ENCODE data around the gene ZSWIM9.

The ZSWIM9 gene

DNA sequence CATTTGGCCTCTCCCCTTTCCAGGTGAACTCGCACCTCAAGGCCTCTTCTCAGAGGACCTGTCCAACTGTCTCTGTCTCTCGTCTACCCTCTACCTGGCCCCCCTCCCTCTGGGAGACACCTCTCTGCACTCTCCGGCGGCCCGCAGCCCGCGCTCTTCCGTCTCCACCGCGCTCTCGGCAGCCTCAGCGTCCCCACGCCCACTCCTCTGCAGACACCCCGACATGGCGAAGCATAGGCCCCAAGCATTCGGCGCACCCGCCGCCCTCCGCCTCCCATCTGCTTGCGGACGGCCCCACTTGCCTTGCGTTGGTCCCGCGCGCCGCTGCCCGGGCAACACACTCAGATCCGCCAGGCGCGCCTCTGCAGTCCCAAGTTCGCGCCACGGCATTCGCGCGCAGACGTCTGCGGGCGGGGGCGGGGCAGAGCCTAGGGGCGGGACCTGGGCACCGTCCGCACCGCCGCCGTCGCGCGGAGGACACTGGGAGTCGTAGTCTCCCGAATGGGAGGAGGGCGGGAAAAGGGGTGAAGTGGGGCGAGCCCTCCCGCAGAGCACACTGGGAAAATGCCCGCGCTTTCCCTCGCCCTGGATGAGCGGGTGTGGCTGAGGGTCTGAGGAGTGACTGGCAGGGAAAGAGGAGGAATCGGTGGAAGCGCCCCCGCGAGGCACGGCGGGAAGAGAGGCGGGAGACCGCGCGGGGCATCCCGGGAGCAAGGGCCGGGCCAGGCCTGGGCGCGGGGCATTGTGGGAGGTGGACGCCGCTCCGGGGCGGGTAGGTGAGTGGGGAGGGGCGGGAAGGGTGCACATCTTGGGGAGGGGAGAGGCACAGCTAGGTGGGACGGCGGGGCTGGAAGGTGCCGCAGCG is at the start of gene ZSWIM9, which contains the start of gene LIG1:
Gene ZSWIM9 (plus strand): TSS at position 742 of the 865 bp plus-strand sequence. CDS start 1,123 bp downstream, outside the sequence.
Gene LIG1 (minus strand): TSS at position 406 of the 865 bp plus-strand sequence. CDS start 4,778 bp downstream, outside the sequence.
- Mint-ChIP-seq H3K4me3 (peak within 1 kb of the TSS; percentile 91), H3K27me3 (no peaks in the 10 kb centered on the region), H3K36me3 (ENCODE audit: low read depth) (peaks cover 35% of the 10 kb centered on the region), H3K27ac (peak within 1 kb of the TSS; percentile 97), H3K9me3 (no peaks in the 10 kb centered on the region), H3K4me1 (ENCODE audit: low read depth) (peaks cover 21% of the 10 kb centered on the region)

DNA sequence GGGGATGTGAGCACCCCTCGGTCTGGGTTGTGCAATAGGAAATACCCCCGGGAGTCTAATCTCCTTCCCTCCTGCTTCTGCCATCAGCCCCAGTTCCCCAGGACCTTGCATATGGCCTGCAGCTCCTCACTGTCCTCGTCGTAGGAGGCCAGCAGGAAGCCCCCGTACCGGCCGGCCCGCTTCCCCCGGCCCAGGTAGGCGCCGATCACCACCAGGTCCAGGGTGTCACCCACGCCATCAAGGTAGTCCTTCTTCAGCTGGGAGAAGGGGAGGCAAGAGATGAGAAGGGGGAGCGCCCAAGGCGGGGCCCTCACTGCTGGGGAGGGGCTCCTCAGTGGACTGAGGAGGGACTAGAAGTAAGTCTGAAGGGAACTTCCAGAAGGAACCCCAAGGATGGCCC is 49.4 kb upstream of the ZSWIM9 start:
- Mint-ChIP-seq H3K4me1 (ENCODE audit: low read depth) (peaks cover 29% of the 10 kb centered on the region), H3K9me3 (no peaks in the 10 kb centered on the region), H3K27ac (no peak overlapping the region), H3K27me3 (no peaks in the 10 kb centered on the region), H3K36me3 (ENCODE audit: low read depth) (peaks cover 65% of the 10 kb centered on the region), H3K4me3 (no peak overlapping the region)

DNA sequence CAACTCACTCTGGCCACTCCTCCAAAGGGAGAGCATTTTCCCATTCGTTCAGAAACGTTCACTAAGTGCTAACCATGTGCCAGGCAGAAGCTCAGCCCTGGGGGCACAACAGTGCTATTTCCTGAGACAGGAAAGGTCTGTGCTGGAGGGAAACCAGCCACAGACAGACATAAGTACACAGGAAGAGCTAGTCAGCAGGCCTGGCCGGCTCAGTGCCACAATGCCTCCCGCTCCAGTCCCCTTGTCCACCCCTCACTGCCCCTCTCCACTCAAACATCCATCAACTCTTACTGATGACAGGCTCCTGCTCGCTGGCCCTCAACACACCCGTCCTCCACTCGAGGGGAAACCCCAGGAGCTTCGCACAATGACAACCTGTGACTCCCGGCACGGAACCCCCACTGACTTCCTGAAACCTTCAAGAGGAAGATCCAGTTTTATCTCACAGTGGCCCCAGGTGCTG is 48.5 kb upstream of the ZSWIM9 start:
- Mint-ChIP-seq H3K27ac (no peak overlapping the region), H3K36me3 (ENCODE audit: low read depth) (peaks cover 69% of the 10 kb centered on the region), H3K4me3 (no peak overlapping the region)

DNA sequence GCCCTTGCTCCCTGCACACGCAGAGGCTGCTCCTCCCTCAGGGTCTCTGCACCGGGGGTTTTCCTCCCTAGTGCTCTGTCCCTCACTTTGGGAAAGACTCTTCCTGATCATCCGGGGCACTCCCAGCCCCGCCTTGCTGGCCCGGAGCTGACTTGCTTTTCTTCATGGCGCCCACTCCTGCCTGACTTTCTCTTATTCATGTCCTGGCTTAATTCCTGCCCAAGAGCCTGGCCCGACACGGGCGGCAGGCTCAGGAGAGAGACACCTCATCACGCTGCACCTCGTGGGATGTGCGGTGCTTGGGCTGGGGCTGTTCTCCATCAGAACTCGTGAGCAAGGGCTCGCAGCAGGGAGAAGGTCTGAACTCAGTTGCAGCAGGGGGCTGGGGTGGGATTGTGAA is 48.1 kb upstream of the ZSWIM9 start:
- no peak overlapping the region for H3K27ac Mint-ChIP-seq
- H3K4me3 Mint-ChIP-seq: no peak overlapping the region
- no peaks in the 10 kb centered on the region for H3K9me3 Mint-ChIP-seq
- peaks cover 29% of the 10 kb centered on the region for H3K4me1 Mint-ChIP-seq (ENCODE audit: low read depth)
- H3K27me3 Mint-ChIP-seq: no peaks in the 10 kb centered on the region
- H3K36me3 Mint-ChIP-seq (ENCODE audit: low read depth): peaks cover 71% of the 10 kb centered on the region

More for the DNA sequence above, 48.5 kb upstream of the ZSWIM9 start:
- Mint-ChIP-seq H3K9me3 (no peaks in the 10 kb centered on the region), H3K4me1 (ENCODE audit: low read depth) (peaks cover 29% of the 10 kb centered on the region), H3K27me3 (no peaks in the 10 kb centered on the region)

DNA sequence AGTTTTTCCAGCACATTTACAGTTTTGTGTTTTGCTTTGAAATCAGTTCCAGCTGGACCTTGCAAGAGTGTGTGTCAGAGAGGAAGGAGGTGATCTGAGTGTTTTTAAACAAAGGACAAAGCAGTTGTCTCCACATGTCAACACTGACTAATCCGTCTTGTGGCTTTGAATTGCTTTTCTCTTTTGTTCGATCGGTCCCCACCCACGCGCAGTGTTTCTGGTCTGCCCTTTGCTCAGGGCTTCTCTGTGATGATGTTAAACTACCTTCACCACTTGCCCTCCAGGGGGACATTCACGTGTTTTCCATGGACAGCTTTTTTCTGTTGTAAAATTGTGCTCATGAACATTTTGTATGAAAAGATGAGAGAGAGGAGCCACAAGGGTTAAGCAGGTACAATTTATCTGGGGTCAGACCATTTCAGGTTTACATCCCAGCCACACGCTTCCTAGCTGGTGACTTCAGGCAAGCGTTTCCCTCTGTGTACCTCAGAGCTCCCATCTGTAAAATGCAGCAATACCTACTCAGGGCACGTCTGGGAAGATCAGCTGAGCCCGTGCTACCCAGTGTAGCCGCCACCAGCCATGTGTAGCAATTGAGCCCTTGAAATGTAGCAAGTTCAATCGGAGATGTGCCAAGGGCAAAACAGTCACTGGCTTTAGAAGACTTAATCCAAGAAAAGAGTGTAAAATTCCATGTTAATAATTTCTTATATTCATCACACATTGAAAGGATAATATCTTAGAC is 46.4 kb upstream of the ZSWIM9 start:
- Mint-ChIP-seq H3K36me3 (ENCODE audit: low read depth) (peaks cover 75% of the 10 kb centered on the region), H3K4me1 (ENCODE audit: low read depth) (peaks cover 16% of the 10 kb centered on the region), H3K9me3 (no peaks in the 10 kb centered on the region), H3K27ac (peak overlapping the region; percentile 76), H3K27me3 (no peaks in the 10 kb centered on the region), H3K4me3 (no peak overlapping the region)

DNA sequence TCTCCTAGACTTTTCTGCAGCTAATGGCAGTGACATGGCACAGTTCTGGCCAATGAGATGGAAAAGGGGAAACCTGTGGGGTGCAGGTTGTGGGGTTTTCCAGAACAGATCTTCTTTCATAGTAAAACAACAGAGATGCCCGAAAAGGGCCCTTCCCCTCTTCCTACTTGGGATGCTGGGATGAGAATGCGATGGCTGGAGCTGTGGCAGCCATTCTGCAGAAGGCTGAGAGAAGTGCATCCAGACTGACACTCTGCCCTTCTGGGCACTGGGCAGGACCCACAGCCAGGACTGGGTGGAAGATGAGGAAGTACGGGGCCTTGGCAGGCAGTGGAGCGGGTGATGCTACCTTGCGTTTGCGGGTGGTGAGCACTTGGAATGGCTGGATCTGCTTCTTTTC is 42.9 kb upstream of the ZSWIM9 start:
- no peaks in the 10 kb centered on the region for H3K27me3 Mint-ChIP-seq
- H3K9me3 Mint-ChIP-seq: no peaks in the 10 kb centered on the region
- H3K4me3 Mint-ChIP-seq: no peak overlapping the region
- no peak overlapping the region for H3K27ac Mint-ChIP-seq
- H3K4me1 Mint-ChIP-seq (ENCODE audit: low read depth): peaks cover 10% of the 10 kb centered on the region
- peaks cover 77% of the 10 kb centered on the region for H3K36me3 Mint-ChIP-seq (ENCODE audit: low read depth)

DNA sequence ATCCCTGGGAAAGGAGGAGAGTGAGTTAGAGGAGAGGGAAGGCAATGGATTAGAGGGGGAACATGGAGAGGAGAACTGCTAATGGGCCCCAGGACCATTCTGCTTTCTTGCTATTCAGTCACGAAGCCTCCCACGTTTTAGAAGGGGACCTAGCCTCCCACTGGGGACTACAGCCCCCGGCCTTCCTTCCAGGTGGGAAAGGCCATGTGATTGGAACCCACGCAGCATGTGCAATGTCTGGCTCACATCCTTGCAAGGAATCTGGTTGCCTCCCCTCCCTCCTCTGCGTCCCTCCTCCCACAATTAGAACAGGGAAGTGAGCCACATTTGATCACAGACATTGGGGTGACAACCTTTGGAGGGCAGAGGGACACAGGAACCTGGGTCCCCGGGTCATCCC is 37.4 kb upstream of the ZSWIM9 start:
- peaks cover 41% of the 10 kb centered on the region for H3K36me3 Mint-ChIP-seq (ENCODE audit: low read depth)
- no peak overlapping the region for H3K4me3 Mint-ChIP-seq
- H3K9me3 Mint-ChIP-seq: no peaks in the 10 kb centered on the region
- no peaks in the 10 kb centered on the region for H3K27me3 Mint-ChIP-seq
- no peak overlapping the region for H3K27ac Mint-ChIP-seq
- no peaks in the 10 kb centered on the region for H3K4me1 Mint-ChIP-seq (ENCODE audit: low read depth)

DNA sequence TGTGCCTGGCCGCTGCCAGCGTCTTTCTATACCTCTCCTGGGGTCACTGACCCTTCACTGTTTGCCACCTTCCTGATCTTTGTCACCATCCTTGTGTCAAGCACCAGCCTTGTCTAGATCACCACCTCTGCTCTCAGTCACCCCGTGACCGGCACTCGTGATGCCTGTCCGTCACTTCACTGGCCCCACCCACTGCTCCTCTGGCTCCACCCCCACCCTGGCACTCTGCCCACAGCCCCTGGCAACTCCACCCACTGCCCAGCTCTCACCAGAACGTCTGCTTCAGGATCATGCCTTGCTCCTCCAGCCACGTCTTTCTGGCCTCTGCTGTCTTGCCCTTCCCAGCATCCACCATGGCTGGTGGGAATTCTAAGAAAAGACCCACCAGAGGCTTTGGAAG is 35.1 kb upstream of the ZSWIM9 start:
- Mint-ChIP-seq H3K4me1 (ENCODE audit: low read depth) (no peaks in the 10 kb centered on the region), H3K27ac (no peak overlapping the region), H3K4me3 (no peak overlapping the region), H3K27me3 (no peaks in the 10 kb centered on the region), H3K36me3 (ENCODE audit: low read depth) (peaks cover 41% of the 10 kb centered on the region), H3K9me3 (no peaks in the 10 kb centered on the region)

DNA sequence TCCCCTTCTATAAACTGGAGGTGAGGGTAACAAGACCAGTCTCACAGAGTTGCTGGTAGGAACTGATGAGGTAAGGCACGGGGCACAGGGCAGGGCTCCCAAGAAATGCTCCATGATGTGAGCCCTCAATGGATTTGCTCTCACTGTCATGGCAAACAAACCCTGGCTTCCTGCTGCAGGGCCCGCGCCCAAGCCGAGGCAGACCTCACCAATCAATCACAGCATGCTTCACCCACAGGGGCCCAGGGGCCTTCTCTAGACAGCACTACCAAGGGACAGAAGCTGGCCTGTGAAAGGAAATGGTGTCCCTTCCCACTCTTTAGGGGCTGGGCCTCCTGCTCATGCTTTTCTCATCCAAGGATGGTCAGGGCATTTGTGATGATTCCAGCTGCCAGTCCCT is 33.9 kb upstream of the ZSWIM9 start:
- no peak overlapping the region for H3K27ac Mint-ChIP-seq
- peaks cover 33% of the 10 kb centered on the region for H3K36me3 Mint-ChIP-seq (ENCODE audit: low read depth)
- no peaks in the 10 kb centered on the region for H3K4me1 Mint-ChIP-seq (ENCODE audit: low read depth)
- H3K4me3 Mint-ChIP-seq: no peak overlapping the region
- H3K27me3 Mint-ChIP-seq: no peaks in the 10 kb centered on the region
- no peaks in the 10 kb centered on the region for H3K9me3 Mint-ChIP-seq

DNA sequence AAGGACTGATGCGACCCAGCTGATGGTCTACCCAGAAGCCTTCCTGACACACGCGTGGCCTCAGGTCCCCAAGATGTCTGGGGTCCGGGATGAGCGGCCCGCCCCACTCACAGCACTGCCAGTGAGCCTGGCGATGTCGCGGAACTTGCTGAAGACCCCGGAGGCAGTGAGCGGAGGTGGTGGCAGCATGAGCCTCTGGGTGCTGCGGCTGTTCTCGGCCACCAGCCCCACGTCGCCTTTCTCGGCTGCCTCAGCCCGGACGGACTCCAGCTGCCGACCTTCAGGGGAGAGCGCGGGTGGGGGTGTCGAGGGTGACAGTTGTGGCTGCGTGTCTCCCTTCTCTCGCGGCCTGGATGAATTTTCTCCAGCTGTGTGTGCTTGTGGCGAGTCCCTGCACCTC is 33.1 kb upstream of the ZSWIM9 start:
- Mint-ChIP-seq H3K36me3 (ENCODE audit: low read depth) (peaks cover 25% of the 10 kb centered on the region), H3K27me3 (no peaks in the 10 kb centered on the region), H3K9me3 (no peaks in the 10 kb centered on the region), H3K27ac (no peak overlapping the region), H3K4me1 (ENCODE audit: low read depth) (no peaks in the 10 kb centered on the region), H3K4me3 (no peak overlapping the region)

DNA sequence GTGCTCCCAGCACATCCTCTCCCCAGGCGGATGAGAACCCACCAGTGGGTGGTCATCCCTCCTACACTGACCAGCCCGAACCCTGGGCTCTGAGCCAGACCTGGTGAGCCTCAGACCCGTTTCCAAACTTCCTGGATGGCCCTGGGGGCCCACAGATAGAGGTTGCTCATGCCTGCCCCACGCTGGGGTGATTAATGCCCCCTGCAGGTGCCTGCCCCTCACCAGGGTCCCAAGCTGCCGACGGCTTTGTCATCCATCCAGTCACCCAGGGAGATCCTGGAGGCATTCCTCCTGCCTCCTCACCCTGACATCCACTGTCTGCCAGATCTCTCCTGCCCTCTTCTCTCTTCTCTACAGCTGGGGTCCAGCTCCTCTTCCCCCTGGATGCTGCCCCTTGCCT is 31.4 kb upstream of the ZSWIM9 start:
- Mint-ChIP-seq H3K27ac (no peak overlapping the region), H3K4me3 (no peak overlapping the region)

DNA sequence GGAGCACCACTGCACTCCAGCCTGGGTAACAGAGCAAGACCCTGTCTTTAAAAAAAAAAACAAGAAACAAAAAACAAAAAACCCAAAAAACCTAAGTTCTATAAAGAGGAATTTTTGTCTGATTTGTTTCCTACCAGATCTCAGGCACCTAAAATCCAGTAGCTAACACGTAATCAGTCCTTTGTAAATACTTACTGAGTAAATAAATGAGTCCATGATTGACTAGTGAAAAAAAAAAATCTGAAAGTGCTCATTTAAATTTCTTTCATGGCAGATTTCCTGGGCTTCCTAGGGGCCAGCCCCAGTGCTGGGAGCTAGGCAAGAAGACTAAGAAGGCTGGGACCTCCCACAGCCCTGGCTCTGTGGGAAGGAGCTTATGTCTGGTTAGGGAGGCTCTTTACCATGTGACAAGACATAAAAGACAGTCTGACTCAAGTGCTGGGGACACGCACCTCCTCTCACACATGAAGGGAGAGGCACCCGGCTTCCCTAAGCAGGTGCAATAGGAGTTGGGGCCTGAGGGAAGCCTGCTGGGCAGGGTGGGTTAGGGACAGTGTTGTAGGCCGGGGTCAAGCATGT is 22.8 kb upstream of the ZSWIM9 start:
- no peaks in the 10 kb centered on the region for H3K9me3 Mint-ChIP-seq
- H3K27ac Mint-ChIP-seq: no peak overlapping the region
- no peaks in the 10 kb centered on the region for H3K27me3 Mint-ChIP-seq
- H3K4me1 Mint-ChIP-seq (ENCODE audit: low read depth): no peaks in the 10 kb centered on the region
- no peak overlapping the region for H3K4me3 Mint-ChIP-seq
- H3K36me3 Mint-ChIP-seq (ENCODE audit: low read depth): peaks cover 78% of the 10 kb centered on the region

More for the DNA sequence above, 31.4 kb upstream of the ZSWIM9 start:
- H3K4me1 Mint-ChIP-seq (ENCODE audit: low read depth): no peaks in the 10 kb centered on the region
- H3K27me3 Mint-ChIP-seq: no peaks in the 10 kb centered on the region
- peaks cover 35% of the 10 kb centered on the region for H3K36me3 Mint-ChIP-seq (ENCODE audit: low read depth)
- no peaks in the 10 kb centered on the region for H3K9me3 Mint-ChIP-seq

DNA sequence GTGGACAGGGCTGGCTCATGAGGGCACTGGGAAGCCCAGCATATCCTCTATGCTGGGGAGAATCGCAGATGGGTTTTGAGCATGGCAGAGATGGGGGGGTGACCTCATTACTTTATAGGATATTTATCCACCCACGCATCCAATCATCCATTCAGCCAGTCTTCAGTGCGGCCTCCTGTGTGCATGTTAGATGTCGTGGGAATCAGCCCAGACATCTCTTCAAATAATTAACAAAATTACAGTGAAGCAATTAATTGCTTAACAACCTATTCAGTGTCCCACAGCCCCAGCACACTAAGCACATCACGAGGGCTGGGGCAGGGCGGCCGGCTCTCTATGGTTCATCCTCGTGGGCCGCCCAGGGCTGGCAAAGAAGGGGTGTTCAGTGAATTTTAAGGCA is 21.9 kb upstream of the ZSWIM9 start:
- no peaks in the 10 kb centered on the region for H3K27me3 Mint-ChIP-seq
- no peak overlapping the region for H3K4me3 Mint-ChIP-seq
- no peak overlapping the region for H3K27ac Mint-ChIP-seq
- H3K4me1 Mint-ChIP-seq (ENCODE audit: low read depth): no peaks in the 10 kb centered on the region
- H3K9me3 Mint-ChIP-seq: no peaks in the 10 kb centered on the region
- peaks cover 71% of the 10 kb centered on the region for H3K36me3 Mint-ChIP-seq (ENCODE audit: low read depth)

DNA sequence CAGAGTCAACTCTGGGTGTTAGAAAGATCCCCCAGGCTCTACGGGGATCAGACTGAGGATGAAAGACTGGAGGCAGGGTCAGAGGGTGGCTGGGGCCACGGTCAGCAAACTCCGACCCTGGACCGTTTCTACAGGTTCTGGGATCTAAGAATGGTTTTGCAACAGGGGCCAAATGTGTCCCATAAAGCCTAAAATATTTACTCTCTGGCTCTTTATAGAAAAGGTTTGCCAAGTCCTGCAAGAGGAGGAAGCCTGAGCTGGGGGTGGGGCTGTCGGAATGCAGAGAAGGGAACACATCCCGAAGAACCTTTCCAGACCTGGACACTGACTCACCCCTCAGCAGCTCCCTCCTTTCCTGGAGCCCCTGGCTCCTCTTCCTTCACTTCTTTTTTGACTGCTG is 21.1 kb upstream of the ZSWIM9 start:
- Mint-ChIP-seq H3K27ac (no peak overlapping the region), H3K4me3 (no peak overlapping the region), H3K9me3 (no peaks in the 10 kb centered on the region), H3K36me3 (ENCODE audit: low read depth) (peaks cover 71% of the 10 kb centered on the region), H3K27me3 (no peaks in the 10 kb centered on the region), H3K4me1 (ENCODE audit: low read depth) (no peaks in the 10 kb centered on the region)

DNA sequence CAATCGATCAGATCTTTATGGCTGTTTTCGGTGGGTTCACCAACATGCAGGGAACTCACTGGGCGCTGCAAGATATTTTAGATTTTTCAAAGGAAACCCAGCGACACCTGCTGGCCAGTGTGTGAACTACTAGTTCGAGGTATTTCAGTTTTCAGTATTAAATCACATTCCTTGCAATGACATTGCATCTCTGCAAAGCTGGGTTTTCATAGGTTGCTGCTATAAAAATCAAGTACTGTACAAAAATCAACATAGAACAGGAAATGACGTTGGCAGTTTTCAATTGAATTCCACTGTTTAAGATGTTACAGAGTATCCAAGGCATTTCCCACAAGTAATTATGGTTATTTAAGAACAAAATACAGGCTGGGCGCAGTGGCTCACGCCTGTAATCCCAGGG is 17.9 kb upstream of the ZSWIM9 start:
- Mint-ChIP-seq H3K4me1 (ENCODE audit: low read depth) (no peaks in the 10 kb centered on the region), H3K4me3 (no peak overlapping the region), H3K9me3 (no peaks in the 10 kb centered on the region), H3K27ac (no peak overlapping the region), H3K27me3 (no peaks in the 10 kb centered on the region), H3K36me3 (ENCODE audit: low read depth) (peaks cover 63% of the 10 kb centered on the region)
